Neural progenitor cell (in vitro differentiated cells): ENCODE data around the gene RND3. TPM values are rescaled to one million over a fixed set of nuclear protein-coding genes. Genes with fewer than 3 reads are reported as not detected.

Experiments
- DNase-seq: peaks from one replicate; pipeline ENCODE4 v3.0.0-alpha.2; 2016; ENCODE audit warnings: low spot score
- H2AFZ ChIP-seq: fragments of 200-600 bp; sonication (generic); replicated peaks from 2 replicates; pipeline ENCODE4 v1.6.1; 2016; ENCODE audit warnings: antibody characterized with exemption
- H3F3A ChIP-seq: fragments of 200-600 bp; sonication (generic); 2 replicates; pipeline ENCODE4 v1.6.1; 2016; ENCODE audit warnings: antibody characterized with exemption, low read depth
- H3K27ac ChIP-seq: fragments of 200-600 bp; sonication (generic); 2 replicates; pipeline ENCODE4 v1.5.1; 2016; ENCODE audit warnings: mild to moderate bottlenecking
- H3K27me3 ChIP-seq: fragments of 200-600 bp; sonication (generic); 2 replicates; pipeline ENCODE4 v1.6.1; 2016; ENCODE audit warnings: mild to moderate bottlenecking, moderate library complexity
- H3K36me3 ChIP-seq: fragments of 200-600 bp; sonication (generic); 2 replicates; pipeline ENCODE4 v1.5.1; 2016
- H3K4me1 ChIP-seq: fragments of 200-600 bp; sonication (generic); 2 replicates; pipeline ENCODE4 v1.6.1; 2016; ENCODE audit warnings: mixed run types
- H3K4me2 ChIP-seq: fragments of 200-600 bp; sonication (generic); 2 replicates; pipeline ENCODE4 v1.6.1; 2016
- H3K4me3 ChIP-seq: fragments of 200-600 bp; sonication (generic); 2 replicates; pipeline ENCODE4 v1.5.1; 2016
- H3K79me2 ChIP-seq: fragments of 200-600 bp; sonication (generic); 2 replicates; pipeline ENCODE4 v1.6.1; 2016; ENCODE audit warnings: low read depth
- H3K9ac ChIP-seq: fragments of 200-600 bp; sonication (generic); 2 replicates; pipeline ENCODE4 v1.6.1; 2016
- H3K9me3 ChIP-seq: fragments of 200-600 bp; sonication (generic); 2 replicates; pipeline ENCODE4 v1.5.1; 2016; ENCODE audit warnings: low read depth
- H4K20me1 ChIP-seq: fragments of 200-600 bp; sonication (generic); 2 replicates; pipeline ENCODE4 v1.6.1; 2016; ENCODE audit warnings: low read depth
- H3K27ac Mint-ChIP-seq: 3 replicates; pipeline ENCODE4 v1.8.0; 2021; ENCODE audit warnings: mixed read lengths
- H3K27me3 Mint-ChIP-seq: 2 replicates; pipeline ENCODE4 v1.8.0; 2022; ENCODE audit warnings: low read depth, mild to moderate bottlenecking, inconsistent platforms, moderate library complexity, mixed read lengths; ENCODE audit not compliant: insufficient read depth
- H3K36me3 Mint-ChIP-seq: 3 replicates; pipeline ENCODE4 v1.8.0; 2021; ENCODE audit warnings: mixed read lengths
- H3K4me1 Mint-ChIP-seq: 3 replicates; pipeline ENCODE4 v1.8.0; 2021; ENCODE audit warnings: mixed read lengths
- H3K4me3 Mint-ChIP-seq: 3 replicates; pipeline ENCODE4 v1.8.0; 2021; ENCODE audit warnings: mild to moderate bottlenecking, moderate library complexity, mixed read lengths
- H3K9me3 Mint-ChIP-seq: 3 replicates; pipeline ENCODE4 v1.8.0; 2020; ENCODE audit warnings: mixed read lengths
- CTCF ChIP-seq: fragments of 200-600 bp; sonication (generic); IDR thresholded peaks from 2 replicates; pipeline ENCODE4 v1.5.1; 2017; ENCODE audit warnings: antibody characterized with exemption, mild to moderate bottlenecking
- EZH2 ChIP-seq: fragments of 200-600 bp; sonication (generic); IDR thresholded peaks from 2 replicates; pipeline ENCODE4 v1.6.1; 2017; ENCODE audit warnings: antibody characterized with exemption, mild to moderate bottlenecking, moderate library complexity
- EZH2phosphoT487 ChIP-seq: fragments of 200-600 bp; sonication (generic); IDR thresholded peaks from 2 replicates; pipeline ENCODE4 v1.6.1; 2017; ENCODE audit warnings: antibody characterized with exemption
- total RNA-seq: library from RNA; depleted of rRNA; stranded (reverse); fragments of >200 nt; gene quantifications from 2 replicates; pipeline ENCODE4 v1.2.3, GENCODE V29; 2015; ENCODE audit warnings: low replicate concordance

RND3 gene
- total RNA-seq = 4.0 and 6.4 TPM in 2 replicates

GRCh38 chr2:150487537-150488429 lies at the start of gene RND3:
TSS of gene RND3 (minus strand) at chr2:150487667. CDS start at chr2:150487417, 250 bp downstream.
- Mint-ChIP-seq H3K9me3 (no peaks in the 10 kb centered on the region), H3K27ac (peak within 1 kb of the TSS; percentile 97), H3K36me3 (peaks cover under 1% of the 10 kb centered on the region), H3K27me3 (peaks cover 5% of the 10 kb centered on the region), H3K4me3 (peak within 1 kb of the TSS; percentile 100), H3K4me1 (peaks cover 23% of the 10 kb centered on the region)
- DNase-seq = peak; percentile 96
- TF ChIP-seq EZH2 (no peak), CTCF (peak; percentile 91)
- H3K79me2 ChIP-seq = no peaks in the 10 kb centered on the region
- peak within 1 kb of the TSS; percentile 30 for H2AFZ ChIP-seq
- H3K4me2 ChIP-seq = peak within 1 kb of the TSS; percentile 80
- H3K27ac ChIP-seq = no peak within 1 kb of the TSS
- no peak within 1 kb of the TSS for H3K9ac ChIP-seq
- H3K9me3 ChIP-seq = no peaks in the 10 kb centered on the region
- H3F3A ChIP-seq = peaks cover 13% of the 10 kb centered on the region
- H3K27me3 ChIP-seq = peaks cover 20% of the 10 kb centered on the region
- no peaks in the 10 kb centered on the region for H4K20me1 ChIP-seq
- H3K4me1 ChIP-seq = peaks cover 8% of the 10 kb centered on the region
- peak within 1 kb of the TSS; percentile 58 for H3K4me3 ChIP-seq
- H3K36me3 ChIP-seq = no peaks in the 10 kb centered on the region

GRCh38 chr2:150535176-150535575 lies 47.7 kb upstream of the RND3 start:
- no peak for DNase-seq
- Mint-ChIP-seq H3K4me3 (no peak overlapping the region), H3K36me3 (no peaks in the 10 kb centered on the region), H3K27me3 (no peaks in the 10 kb centered on the region), H3K9me3 (peaks cover 28% of the 10 kb centered on the region), H3K4me1 (no peaks in the 10 kb centered on the region), H3K27ac (no peak overlapping the region)
- H3K27ac ChIP-seq = no peak overlapping the region
- TF ChIP-seq EZH2phosphoT487 (no peak), CTCF (no peak), EZH2 (no peak)
- H3K4me3 ChIP-seq = no peak overlapping the region
- no peaks in the 10 kb centered on the region for H4K20me1 ChIP-seq
- no peaks in the 10 kb centered on the region for H3K79me2 ChIP-seq
- no peak overlapping the region for H2AFZ ChIP-seq
- H3K4me1 ChIP-seq = no peaks in the 10 kb centered on the region
- H3K36me3 ChIP-seq = no peaks in the 10 kb centered on the region
- no peaks in the 10 kb centered on the region for H3K27me3 ChIP-seq
- no peaks in the 10 kb centered on the region for H3K9me3 ChIP-seq
- H3F3A ChIP-seq = no peaks in the 10 kb centered on the region
- no peak overlapping the region for H3K4me2 ChIP-seq
- no peak overlapping the region for H3K9ac ChIP-seq

GRCh38 chr2:150532879-150533278 lies 45.4 kb upstream of the RND3 start:
- H3K4me2 ChIP-seq = no peak overlapping the region
- TF ChIP-seq CTCF (no peak), EZH2 (no peak), EZH2phosphoT487 (no peak)
- H2AFZ ChIP-seq = no peak overlapping the region

More at GRCh38 chr2:150532879-150533278, 45.4 kb upstream of the RND3 start:
- Histone ChIP-seq H3K9ac (no peak overlapping the region), H4K20me1 (no peaks in the 10 kb centered on the region), H3K36me3 (no peaks in the 10 kb centered on the region), H3K4me1 (no peaks in the 10 kb centered on the region), H3K79me2 (no peaks in the 10 kb centered on the region), H3K27ac (no peak overlapping the region), H3K4me3 (no peak overlapping the region), H3F3A (no peaks in the 10 kb centered on the region), H3K27me3 (no peaks in the 10 kb centered on the region), H3K9me3 (no peaks in the 10 kb centered on the region)
- peaks cover 15% of the 10 kb centered on the region for H3K4me1 Mint-ChIP-seq
- no peak overlapping the region for H3K4me3 Mint-ChIP-seq
- DNase-seq = no peak
- no peaks in the 10 kb centered on the region for H3K27me3 Mint-ChIP-seq
- no peak overlapping the region for H3K27ac Mint-ChIP-seq
- no peaks in the 10 kb centered on the region for H3K36me3 Mint-ChIP-seq
- H3K9me3 Mint-ChIP-seq = peaks cover 23% of the 10 kb centered on the region
